HT1080 (cell line): ENCODE data around the gene AOC2. TPM values are rescaled to one million over a fixed set of nuclear protein-coding genes. Genes with fewer than 3 reads are reported as not detected.
"Not testable (repeated sequence)": the region's sequence is repeated elsewhere in the genome, so short reads cannot be mapped to it uniquely, and the experiment has no call there.

Source experiments
- DNase-seq: peaks from one replicate; pipeline ENCODE4 v3.0.0-alpha.2; 2015; ENCODE audit warnings: low read depth
- total RNA-seq: library from RNA; depleted of rRNA; stranded (reverse); fragments of >200 nt; shearing (Covaris generic); gene quantifications from 2 replicates; pipeline ENCODE4 v1.2.3, GENCODE V29; 2014

AOC2 gene
- total RNA-seq, 1 experiment from 2014 or later, result 0.95 TPM

GRCh38 chr17:42853004-42853403 is 8.6 kb downstream of the AOC2 start:
- no peak for DNase-seq

DNA sequence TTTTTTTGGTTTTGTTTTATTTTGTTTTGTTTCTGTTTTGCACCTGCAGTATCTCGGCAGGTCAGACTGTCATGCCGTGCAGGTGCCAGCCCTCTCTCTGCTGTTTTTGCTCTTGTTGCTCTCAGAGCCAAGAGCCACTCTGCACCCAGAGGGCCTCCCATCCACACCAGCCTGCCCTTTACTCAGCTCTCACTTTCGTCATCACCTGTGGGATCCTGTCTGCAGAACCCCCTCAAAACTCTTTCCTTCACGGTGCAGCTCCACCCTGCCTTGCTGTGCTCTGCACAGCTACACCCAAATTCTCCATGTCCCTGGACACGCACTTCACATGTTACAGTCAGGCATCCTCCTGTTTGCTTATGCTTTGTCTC is 9.2 kb downstream of the AOC2 start:
- no peak for DNase-seq

DNA sequence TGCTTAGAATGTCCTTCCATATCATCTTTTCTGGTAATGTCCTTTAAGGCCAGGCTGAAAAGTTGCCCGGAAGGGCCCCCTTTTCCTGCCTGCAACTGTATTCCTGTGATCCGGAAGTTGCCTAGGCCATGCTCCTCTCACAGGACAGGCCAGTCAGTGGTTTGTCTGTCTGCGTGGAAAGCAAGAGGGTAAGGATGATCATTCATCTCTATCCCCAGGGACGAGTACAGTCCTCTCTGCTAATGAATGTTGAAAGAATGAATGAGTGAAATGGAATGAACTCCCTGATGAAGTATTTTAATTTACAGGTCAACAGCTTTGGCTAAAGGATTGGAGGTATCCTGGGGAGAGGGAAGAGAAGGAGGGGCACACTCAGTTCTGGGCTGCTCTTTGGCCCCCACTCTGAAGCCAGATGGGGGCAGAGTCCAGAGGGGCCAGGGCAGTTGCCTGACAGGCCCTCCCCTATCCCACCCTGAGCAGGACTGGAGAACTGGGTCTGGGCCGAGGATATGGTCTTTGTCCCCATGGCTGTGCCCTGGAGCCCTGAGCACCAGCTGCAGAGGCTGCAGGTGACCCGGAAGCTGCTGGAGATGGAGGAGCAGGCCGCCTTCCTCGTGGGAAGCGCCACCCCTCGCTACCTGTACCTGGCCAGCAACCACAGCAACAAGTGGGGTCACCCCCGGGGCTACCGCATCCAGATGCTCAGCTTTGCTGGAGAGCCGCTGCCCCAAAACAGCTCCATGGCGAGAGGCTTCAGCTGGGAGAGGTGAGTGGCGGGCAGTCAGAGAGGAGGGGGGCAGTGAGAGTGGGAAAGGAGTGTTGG is 9.8 kb downstream of the AOC2 start:
- DNase-seq, result no peak

DNA sequence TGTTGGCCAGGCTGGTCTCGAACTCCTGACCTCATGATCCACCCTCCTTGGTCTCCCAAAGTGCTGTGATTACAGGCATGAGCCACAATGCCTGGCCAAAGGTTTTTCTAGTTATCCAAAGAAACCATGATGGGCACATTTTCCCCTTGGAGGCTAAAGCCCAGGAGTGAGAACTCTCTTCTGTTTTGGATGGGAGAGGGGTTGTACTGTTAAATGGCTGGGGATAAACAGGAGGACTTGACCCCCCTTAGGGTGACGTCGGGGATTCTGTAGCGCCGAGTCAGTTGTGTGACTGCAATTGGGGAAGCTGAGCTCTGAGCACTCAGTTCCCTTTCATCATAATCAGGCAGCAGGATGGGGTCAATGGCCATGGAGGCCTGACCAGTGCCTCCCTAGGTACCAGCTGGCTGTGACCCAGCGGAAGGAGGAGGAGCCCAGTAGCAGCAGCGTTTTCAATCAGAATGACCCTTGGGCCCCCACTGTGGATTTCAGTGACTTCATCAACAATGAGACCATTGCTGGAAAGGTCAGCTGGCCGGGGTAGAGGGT is 10.7 kb downstream of the AOC2 start:
- no peak for DNase-seq

DNA sequence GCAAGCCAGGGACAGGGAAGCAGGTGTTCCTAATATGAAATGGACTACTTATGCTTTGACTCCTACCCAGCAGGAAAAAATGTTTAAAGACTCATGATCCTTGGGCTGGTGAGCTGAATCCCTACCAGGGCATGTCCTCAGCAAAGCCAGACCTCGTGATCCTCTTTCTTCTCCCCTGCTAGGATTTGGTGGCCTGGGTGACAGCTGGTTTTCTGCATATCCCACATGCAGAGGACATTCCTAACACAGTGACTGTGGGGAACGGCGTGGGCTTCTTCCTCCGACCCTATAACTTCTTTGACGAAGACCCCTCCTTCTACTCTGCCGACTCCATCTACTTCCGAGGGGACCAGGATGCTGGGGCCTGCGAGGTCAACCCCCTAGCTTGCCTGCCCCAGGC is 11.7 kb downstream of the AOC2 start:
- DNase-seq, result not testable (repeated sequence)

- DNase-seq, result not testable (repeated sequence)
Measured at GRCh38 chr17:42856516-42856915, 12.1 kb downstream of the AOC2 start.

DNA sequence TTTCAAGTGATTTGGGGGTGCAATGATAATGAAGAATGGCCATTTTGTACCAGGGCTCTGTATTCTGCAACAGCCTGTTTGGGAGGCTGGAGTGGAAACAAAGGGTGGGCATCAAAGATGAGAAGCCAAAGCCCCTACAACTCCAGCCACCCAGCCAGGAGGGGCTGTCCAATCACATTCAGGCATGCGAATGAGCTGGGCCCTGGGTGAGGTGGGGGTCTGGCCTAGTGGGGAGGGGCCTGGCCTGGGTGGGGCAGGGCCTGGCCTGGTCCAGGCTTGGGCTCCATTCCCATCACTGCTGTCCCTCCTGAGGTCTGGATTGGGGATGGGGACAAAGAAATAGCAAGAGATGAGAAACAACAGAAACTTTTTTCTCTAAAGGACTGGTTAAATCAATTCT is 13.0 kb downstream of the AOC2 start:
- no peak for DNase-seq

DNA sequence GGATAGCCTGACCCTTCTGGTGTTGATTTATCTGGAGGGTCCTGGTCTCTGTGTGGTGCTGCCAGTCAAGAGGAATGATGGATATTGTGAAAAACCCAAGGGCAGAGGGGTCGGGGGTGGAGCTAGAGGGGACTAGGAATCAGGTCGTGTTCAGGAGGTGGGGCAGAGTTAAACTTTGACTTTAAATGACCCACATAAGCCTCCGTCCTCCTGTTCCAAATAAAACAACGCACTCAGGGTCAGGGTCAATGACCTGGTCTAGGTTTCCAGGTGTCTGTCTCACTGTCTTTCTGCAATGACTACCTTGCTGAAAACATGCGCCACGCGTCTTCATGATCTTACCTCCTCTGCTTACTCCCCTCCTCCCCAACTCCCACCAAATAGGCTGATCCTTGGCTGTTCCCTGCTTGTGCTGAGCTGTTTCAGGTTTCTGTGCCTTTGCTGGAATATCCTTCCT is 21.3 kb downstream of the AOC2 start:
- DNase-seq, result no peak

DNA sequence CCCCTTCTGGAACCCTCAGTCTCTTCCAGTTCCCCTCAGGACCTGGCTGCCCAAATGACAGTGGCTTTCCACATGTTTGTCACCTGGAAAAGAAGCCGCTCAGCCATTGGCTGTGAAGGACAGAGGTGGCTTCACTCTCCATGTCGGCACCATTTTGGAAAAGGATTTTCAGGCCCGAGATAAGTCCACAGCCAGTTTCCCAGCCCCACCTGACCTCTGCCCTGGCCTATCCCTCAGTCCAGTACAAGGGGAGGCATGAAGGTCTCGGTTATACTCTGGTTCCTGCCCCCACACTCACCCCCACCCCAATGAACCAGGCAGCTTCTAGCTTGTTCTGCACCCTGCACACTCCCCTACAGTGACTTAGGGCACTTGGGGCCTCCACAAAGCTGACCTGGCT is 21.8 kb downstream of the AOC2 start:
- DNase-seq, result no peak

GRCh38 chr17:42866631-42867575 is 22.5 kb downstream of the AOC2 start:
- no peak for DNase-seq

DNA sequence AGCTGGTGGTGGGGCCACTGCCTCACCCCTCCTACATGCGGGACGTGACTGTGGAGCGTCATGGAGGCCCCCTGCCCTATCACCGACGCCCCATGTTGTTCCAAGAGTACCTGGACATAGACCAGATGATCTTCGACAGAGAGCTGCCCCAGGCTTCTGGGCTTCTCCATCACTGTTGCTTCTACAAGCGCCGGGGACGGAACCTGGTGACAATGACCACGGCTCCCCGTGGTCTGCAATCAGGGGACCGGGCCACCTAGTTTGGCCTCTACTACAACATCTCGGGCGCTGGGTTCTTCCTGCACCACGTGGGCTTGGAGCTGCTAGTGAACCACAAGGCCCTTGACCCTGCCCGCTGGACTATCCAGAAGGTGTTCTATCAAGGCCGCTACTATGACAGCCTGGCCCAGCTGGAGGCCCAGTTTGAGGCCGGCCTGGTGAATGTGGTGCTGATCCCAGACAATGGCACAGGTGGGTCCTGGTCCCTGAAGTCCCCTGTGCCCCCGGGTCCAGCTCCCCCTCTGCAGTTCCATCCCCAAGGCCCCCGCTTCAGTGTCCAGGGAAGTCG is 23.4 kb downstream of the AOC2 start:
- not testable (repeated sequence) for DNase-seq

GRCh38 chr17:42868338-42868737 is 24.0 kb downstream of the AOC2 start:
- DNase-seq, result no peak

GRCh38 chr17:42871647-42872046 is 27.3 kb downstream of the AOC2 start:
- DNase-seq, result no peak

DNA sequence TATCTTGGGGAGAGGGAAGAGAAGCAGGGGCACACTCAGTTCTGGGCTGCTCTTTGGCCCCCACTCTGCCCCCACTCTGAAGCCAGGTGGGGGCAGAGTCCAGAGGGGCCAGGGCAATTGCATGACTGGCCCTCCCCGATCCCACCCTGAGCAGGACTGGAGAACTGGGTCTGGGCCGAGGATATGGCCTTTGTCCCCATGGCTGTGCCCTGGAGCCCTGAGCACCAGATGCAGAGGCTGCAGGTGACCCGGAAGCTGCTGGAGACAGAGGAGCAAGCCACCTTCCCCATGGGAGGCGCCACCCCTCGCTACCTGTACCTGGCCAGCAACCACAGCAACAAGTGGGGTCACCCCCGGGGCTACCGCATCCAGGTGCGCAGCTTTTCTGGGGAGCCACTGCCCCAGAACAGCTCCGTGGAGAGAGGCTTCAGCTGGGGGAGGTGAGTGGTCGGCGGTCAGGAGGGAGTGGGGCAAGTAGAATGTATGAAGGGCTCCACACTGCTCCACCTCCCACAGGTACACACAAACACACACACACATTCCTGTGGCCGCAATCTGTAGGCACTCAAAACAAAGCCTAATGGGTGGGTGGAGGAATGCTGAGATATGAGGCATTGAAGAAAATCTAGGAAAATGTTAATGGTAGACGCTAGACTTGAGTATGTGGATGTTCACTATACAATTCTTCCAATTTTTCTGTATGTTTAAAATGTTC is 28.0 kb downstream of the AOC2 start:
- DNase-seq, result no peak

GRCh38 chr17:42873315-42873714 is 28.9 kb downstream of the AOC2 start:
- no peak for DNase-seq

- not testable (repeated sequence) for DNase-seq
Measured at GRCh38 chr17:42873932-42874695, 29.7 kb downstream of the AOC2 start.

GRCh38 chr17:42877037-42877436 is 32.7 kb downstream of the AOC2 start:
- DNase-seq, result no peak

DNA sequence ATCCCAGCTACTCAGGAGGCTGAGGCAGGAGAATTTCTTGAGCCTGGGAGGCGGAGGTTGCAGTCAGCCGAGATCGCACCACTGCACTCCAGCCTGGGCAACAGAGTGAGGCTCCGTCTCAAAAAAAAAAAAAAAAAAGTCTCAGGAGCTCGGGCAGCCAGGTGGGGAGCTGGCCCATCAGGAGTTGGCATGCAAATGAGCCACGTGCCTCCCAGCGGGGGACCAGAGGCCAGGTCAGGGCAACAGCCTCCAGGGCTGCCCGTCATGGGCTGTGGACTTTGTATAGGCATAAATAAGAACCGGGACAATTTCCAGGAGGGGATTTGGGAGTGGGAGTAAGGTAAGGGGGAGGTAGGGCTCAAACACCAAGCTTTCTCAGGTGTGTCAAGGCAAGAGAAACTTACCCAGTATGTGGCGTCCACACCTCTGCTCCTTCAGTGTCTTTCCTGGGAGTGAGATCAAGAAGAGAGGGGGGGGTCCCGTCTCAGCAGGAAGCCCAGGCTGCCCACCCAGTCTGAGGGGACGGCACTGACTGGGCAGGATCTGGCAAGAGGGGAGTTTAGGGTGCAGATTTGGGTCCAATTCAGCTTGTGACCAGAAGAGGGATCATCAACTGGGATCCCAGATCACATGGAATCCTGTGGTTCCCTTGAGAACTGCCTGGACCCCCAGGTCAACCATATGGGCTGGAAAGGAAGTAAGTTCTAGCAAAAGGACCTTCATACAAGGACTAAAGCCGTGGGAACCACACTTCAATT is 33.9 kb downstream of the AOC2 start:
- no peak for DNase-seq

DNA sequence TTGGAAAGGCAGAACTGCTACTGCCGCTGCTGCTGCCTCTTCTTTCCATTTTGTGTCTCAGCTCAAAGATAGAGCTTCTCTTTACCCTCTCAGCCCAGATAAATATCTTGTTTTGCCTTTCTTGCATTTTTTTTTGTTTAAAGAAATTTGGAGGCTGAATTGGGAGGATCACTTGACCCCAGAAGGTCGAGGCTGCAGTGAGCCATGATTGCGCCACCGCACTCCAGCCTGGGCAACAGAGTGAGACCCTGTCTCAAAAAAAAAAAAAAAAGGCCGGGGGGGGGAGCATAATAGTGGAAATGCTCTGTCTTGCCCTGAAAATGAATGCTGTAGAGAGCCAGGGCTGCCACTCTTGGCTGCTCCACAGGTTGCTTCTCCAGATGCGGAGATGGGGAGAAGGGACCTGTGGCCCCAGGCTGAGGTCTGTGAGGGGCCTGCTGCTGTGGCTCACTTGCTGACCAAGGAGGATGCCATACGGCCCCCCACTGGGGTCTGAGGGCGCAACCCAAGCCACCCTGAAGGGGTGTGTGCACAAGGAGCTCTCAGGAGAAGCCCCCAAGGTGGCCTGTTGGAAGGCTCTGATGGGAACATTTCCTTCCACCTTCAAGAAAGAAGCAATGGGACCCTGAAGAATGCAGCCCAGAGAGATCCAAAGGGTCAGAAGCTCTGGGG is 34.7 kb downstream of the AOC2 start:
- DNase-seq, result no peak
